BJ (cell line): ENCODE data around the gene OPCML. TPM values are rescaled to one million over a fixed set of nuclear protein-coding genes. Genes with fewer than 3 reads are reported as not detected.

Experiments used
- CTCF ChIA-PET: fragments of 350-600 bp; formaldehyde crosslinking; extraction: SDS; loops from one replicate; lab custom pipeline; 2021; ENCODE audit warnings: antibody characterized with exemption, inconsistent platforms; lab: Yijun Ruan, JAX
- POLR2A ChIA-PET: fragments of 300-600 bp; sonication (Branson Sonifier 250); formaldehyde crosslinking; extraction: SDS; loops from one replicate; lab custom pipeline; 2021; ENCODE audit warnings: antibody characterized with exemption; lab: Charles Lee
- DNase-seq: peaks from one replicate; pipeline ENCODE4 v3.0.0-alpha.2; 2011; ENCODE audit warnings: low read depth
- H3K27me3 ChIP-seq: 2 replicates; pipeline ENCODE4 v1.6.0; 2011; ENCODE audit warnings: low read length; ENCODE audit not compliant: control insufficient read depth, insufficient read depth
- H3K36me3 ChIP-seq: 2 replicates; pipeline ENCODE4 v1.5.1; 2011; ENCODE audit warnings: low read length; ENCODE audit not compliant: control insufficient read depth, insufficient read depth
- H3K4me3 ChIP-seq: 2 replicates; pipeline ENCODE4 v1.5.1; 2011; ENCODE audit warnings: low read depth, mild to moderate bottlenecking, control low read depth, low read length
- CTCF ChIP-seq: IDR thresholded peaks from 2 replicates; pipeline ENCODE4 v1.5.1; 2011; ENCODE audit warnings: low read depth, mild to moderate bottlenecking, control low read depth, inconsistent platforms, low read length, moderate library complexity; ENCODE audit not compliant: insufficient read depth
- polyA plus RNA-seq: library from polyadenylated mRNA; depleted of rRNA; stranded (reverse); fragments of >200 nt; gene quantifications from 2 replicates; pipeline ENCODE4 v1.2.3, GENCODE V29; 2011

Gene OPCML
- polyA plus RNA-seq, 1 experiment, result 2.0 TPM

DNA sequence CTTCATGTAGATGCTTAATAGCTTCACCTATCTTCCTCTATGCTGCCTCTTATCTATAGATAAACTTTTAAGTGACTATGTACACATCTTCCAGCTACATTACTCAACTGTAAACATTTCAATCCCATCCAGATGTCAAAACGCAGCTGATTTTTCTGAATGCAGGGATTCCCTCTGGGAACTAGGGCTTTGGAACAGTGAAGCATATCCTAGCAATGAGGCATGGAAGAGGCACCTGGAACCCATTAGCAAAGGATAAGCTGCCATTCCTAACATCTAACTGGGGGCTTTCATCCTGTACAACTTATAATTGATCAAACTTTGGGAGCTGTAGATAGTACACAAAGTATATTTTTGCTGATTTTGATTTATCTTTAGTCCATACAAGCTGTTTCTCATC is 40.8 kb upstream of the OPCML start:
- no peaks in the 10 kb centered on the region for H3K27me3 ChIP-seq
- TF ChIP-seq CTCF, result no peak
- DNase-seq, result no peak
- no peak overlapping the region for H3K4me3 ChIP-seq
- ChIA-PET CTCF (no interaction called here), POLR2A (no interaction called here)
- no peaks in the 10 kb centered on the region for H3K36me3 ChIP-seq

DNA sequence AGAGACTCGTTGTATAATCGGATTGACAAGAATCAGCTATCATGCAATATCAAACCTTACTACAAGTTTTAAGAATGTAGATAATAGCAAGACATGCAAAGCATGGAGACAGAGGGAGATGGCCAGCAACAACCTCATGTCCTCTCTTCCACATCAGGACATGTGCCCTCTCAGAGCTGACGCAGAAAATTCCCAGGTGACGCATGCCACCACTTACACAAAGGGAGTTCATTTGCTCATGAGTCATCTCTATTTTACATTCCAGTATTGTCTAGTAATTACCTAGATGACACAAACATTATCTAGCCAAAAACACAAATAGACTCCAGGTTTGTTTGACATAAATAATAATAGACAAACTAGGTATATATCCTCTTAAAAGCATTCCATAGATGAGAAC is 38.1 kb upstream of the OPCML start:
- ChIA-PET CTCF (no interaction called here), POLR2A (no interaction called here)
- Histone ChIP-seq H3K36me3 (no peaks in the 10 kb centered on the region), H3K27me3 (no peaks in the 10 kb centered on the region), H3K4me3 (no peak overlapping the region)
- no peak for DNase-seq
- no peak for TF ChIP-seq CTCF

DNA sequence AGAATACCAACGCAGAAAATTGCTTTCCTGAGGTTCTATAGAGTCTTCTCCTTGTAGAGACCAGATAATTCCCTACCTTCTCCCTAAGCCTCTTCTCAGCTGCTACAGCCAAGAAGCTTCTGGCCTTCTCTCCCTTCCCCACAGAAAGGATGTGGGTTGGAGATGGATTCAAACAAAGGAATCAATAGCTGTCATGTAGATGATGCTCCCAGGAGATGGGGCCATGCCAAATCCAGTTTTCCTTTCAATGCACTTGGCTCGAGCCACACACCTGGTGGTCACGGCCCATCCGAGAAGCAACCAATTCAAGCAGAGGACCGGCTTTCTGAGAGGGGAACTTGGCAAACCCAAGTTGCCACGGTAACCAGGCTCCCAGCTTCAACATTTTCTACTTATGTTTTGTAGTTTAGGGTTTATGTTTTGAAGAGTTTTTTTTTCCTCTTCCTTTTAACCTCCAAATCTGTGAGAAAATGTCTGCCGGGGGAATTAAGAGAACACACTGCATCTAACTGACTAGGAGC is 31.3 kb upstream of the OPCML start:
- Histone ChIP-seq H3K27me3 (no peaks in the 10 kb centered on the region), H3K36me3 (no peaks in the 10 kb centered on the region), H3K4me3 (no peak overlapping the region)
- no peak for TF ChIP-seq CTCF
- ChIA-PET CTCF (no interaction called here), POLR2A (no interaction called here)
- no peak for DNase-seq

GRCh38 chr11:133560472-133560855 is 28.2 kb upstream of the OPCML start:
- ChIA-PET CTCF (no interaction called here), POLR2A (no interaction called here)
- no peak for TF ChIP-seq CTCF
- no peak for DNase-seq
- Histone ChIP-seq H3K4me3 (no peak overlapping the region), H3K36me3 (no peaks in the 10 kb centered on the region), H3K27me3 (no peaks in the 10 kb centered on the region)

GRCh38 chr11:133559833-133560471 is 27.7 kb upstream of the OPCML start:
- Histone ChIP-seq H3K4me3 (no peak overlapping the region), H3K36me3 (no peaks in the 10 kb centered on the region), H3K27me3 (no peaks in the 10 kb centered on the region)
- ChIA-PET CTCF (no interaction called here), POLR2A (no interaction called here)
- DNase-seq, result no peak
- TF ChIP-seq CTCF, result no peak
